Endodermal cell (in vitro differentiated cells): Measurements from ENCODE around the gene NBR1. TPM values are rescaled to one million over a fixed set of nuclear protein-coding genes. Genes with fewer than 3 reads are reported as not detected.

Source experiments
- DNase-seq: peaks from one replicate; pipeline ENCODE4 v3.0.0-alpha.2; 2017
- H3K27ac ChIP-seq: 2 replicates; pipeline ENCODE4 v1.5.1; 2013; ENCODE audit warnings: mild to moderate bottlenecking, low read depth, low read length, moderate library complexity
- H3K27me3 ChIP-seq: 2 replicates; pipeline ENCODE4 v1.6.1; 2013; ENCODE audit warnings: mild to moderate bottlenecking, low read length, moderate library complexity; ENCODE audit not compliant: insufficient read depth, control insufficient read depth, poor library complexity, severe bottlenecking
- H3K36me3 ChIP-seq: 2 replicates; pipeline ENCODE4 v1.7.0; 2013; ENCODE audit warnings: mild to moderate bottlenecking, low read length, moderate library complexity; ENCODE audit not compliant: control insufficient read depth, insufficient read depth
- H3K4me1 ChIP-seq: one replicate; pipeline ENCODE4 v1.7.0; 2013; ENCODE audit warnings: low read length; ENCODE audit not compliant: control insufficient read depth, insufficient read depth
- H3K4me3 ChIP-seq: 2 replicates; pipeline ENCODE4 v1.5.1; 2013; ENCODE audit warnings: mild to moderate bottlenecking, low read length, moderate library complexity
- H3K9ac ChIP-seq: 2 replicates; pipeline ENCODE4 v1.6.1; 2013; ENCODE audit warnings: mild to moderate bottlenecking, low read length, moderate library complexity; ENCODE audit not compliant: poor library complexity, severe bottlenecking; ENCODE audit errors: extremely low read depth
- H3K9me3 ChIP-seq: 2 replicates; pipeline ENCODE4 v1.6.1; 2013; ENCODE audit warnings: mild to moderate bottlenecking, low read length, moderate library complexity; ENCODE audit not compliant: control insufficient read depth
- H3K27ac Mint-ChIP-seq: 2 replicates; pipeline ENCODE4 v1.8.0; 2020; ENCODE audit warnings: mixed read lengths
- H3K27me3 Mint-ChIP-seq: 2 replicates; pipeline ENCODE4 v1.8.0; 2021; ENCODE audit warnings: mild to moderate bottlenecking, mixed read lengths; ENCODE audit not compliant: insufficient read depth
- H3K36me3 Mint-ChIP-seq: 2 replicates; pipeline ENCODE4 v1.8.0; 2020; ENCODE audit warnings: low read depth, mixed read lengths
- H3K4me1 Mint-ChIP-seq: 2 replicates; pipeline ENCODE4 v1.8.0; 2020; ENCODE audit warnings: mixed read lengths
- H3K4me3 Mint-ChIP-seq: 2 replicates; pipeline ENCODE4 v1.8.0; 2020; ENCODE audit warnings: mild to moderate bottlenecking, moderate library complexity, mixed read lengths
- H3K9me3 Mint-ChIP-seq: 2 replicates; pipeline ENCODE4 v1.8.0; 2020; ENCODE audit warnings: mild to moderate bottlenecking, mixed read lengths
- WGBS, 2 experiments: methylation state at CpG; one replicate each; pipeline versions ENCODE4 v1.1.5 to v1.1.7; 2013; ENCODE audit warnings: missing lambda C conversion rate in 2 of 2, mixed read lengths in 1 of 2; ENCODE audit not compliant: insufficient coverage in 1 of 2, insufficient read length in 1 of 2; 5-methylcytosine and 5-hydroxymethylcytosine counted together
- total RNA-seq, 2 donors: library from RNA; stranded (reverse); fragmentation: NEBNext Ultra II Directional in 1 of 2; extraction: Animal tissue kit (Norgen Biotek cat#: 25700) in 1 of 2; gene quantifications; 2 replicates in 1 of 2; 3 replicates in 1 of 2; pipeline ENCODE4 v1.2.1, GENCODE V29; 2021
- TF ChIP-seq, protein P1 (sequence below): fragments of 200-600 bp; sonication (generic); conservative IDR thresholded peaks from 2 replicates; pipeline ENCODE4 v1.5.0; 2021; ENCODE audit warnings: antibody characterized with exemption, mild to moderate bottlenecking

NBR1 gene
- total RNA-seq, 2 donors from 2014 or later, result 53.2 to 55.7 TPM

GRCh38 chr17:43142153-43142552, 28.9 kb upstream of the NBR1 start:
- Mint-ChIP-seq H3K36me3 (peaks cover 13% of the 10 kb centered on the region), H3K4me1 (peaks cover 3% of the 10 kb centered on the region), H3K9me3 (no peaks in the 10 kb centered on the region), H3K4me3 (no peak overlapping the region), H3K27me3 (no peaks in the 10 kb centered on the region), H3K27ac (no peak overlapping the region)
- Histone ChIP-seq H3K36me3 (peaks cover 3% of the 10 kb centered on the region), H3K9ac (no peak overlapping the region), H3K4me3 (no peak overlapping the region), H3K27me3 (no peaks in the 10 kb centered on the region), H3K4me1 (no peaks in the 10 kb centered on the region), H3K27ac (no peak overlapping the region), H3K9me3 (no peaks in the 10 kb centered on the region)
- 98% methylated on average over 5 of the region's 5 CpGs for WGBS, 2 experiments
- DNase-seq, result peak; percentile 28
- TF ChIP-seq, protein P1, sequence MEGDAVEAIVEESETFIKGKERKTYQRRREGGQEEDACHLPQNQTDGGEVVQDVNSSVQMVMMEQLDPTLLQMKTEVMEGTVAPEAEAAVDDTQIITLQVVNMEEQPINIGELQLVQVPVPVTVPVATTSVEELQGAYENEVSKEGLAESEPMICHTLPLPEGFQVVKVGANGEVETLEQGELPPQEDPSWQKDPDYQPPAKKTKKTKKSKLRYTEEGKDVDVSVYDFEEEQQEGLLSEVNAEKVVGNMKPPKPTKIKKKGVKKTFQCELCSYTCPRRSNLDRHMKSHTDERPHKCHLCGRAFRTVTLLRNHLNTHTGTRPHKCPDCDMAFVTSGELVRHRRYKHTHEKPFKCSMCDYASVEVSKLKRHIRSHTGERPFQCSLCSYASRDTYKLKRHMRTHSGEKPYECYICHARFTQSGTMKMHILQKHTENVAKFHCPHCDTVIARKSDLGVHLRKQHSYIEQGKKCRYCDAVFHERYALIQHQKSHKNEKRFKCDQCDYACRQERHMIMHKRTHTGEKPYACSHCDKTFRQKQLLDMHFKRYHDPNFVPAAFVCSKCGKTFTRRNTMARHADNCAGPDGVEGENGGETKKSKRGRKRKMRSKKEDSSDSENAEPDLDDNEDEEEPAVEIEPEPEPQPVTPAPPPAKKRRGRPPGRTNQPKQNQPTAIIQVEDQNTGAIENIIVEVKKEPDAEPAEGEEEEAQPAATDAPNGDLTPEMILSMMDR, result no peak

DNA sequence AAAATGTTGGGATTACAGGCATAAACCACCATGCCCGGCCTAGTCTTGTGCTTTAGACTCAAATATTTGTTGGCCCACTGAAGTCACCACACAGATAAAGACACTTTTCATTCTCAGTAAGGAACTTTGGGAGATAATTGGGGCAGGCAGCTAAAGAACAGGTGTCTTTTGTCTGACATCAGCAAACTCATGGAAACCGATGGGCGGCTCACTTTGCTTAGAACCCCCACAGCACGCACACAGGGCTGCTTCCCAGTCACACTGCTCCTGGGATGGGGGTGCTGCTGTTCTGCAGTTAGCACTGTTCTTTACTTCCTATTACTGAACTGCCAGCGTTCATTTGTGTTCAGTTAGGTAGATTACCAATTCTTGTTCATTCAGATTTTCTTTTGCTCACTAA, 27.8 kb upstream of the NBR1 start:
- H3K9me3 Mint-ChIP-seq, result no peaks in the 10 kb centered on the region
- no peaks in the 10 kb centered on the region for H3K27me3 ChIP-seq
- H3K4me1 ChIP-seq, result no peaks in the 10 kb centered on the region
- peaks cover 3% of the 10 kb centered on the region for H3K36me3 ChIP-seq
- peak; percentile 30 for DNase-seq
- H3K4me3 Mint-ChIP-seq, result no peak overlapping the region
- peaks cover 4% of the 10 kb centered on the region for H3K4me1 Mint-ChIP-seq
- peaks cover 14% of the 10 kb centered on the region for H3K36me3 Mint-ChIP-seq
- no peak overlapping the region for H3K4me3 ChIP-seq
- no peaks in the 10 kb centered on the region for H3K9me3 ChIP-seq
- TF ChIP-seq, protein P1, result no peak
- H3K27ac ChIP-seq, result no peak overlapping the region
- H3K9ac ChIP-seq, result no peak overlapping the region
- WGBS, 2 experiments, result 87 to 96% methylated on average over 4 to 5 of the region's 5 CpGs
- no peaks in the 10 kb centered on the region for H3K27me3 Mint-ChIP-seq
- H3K27ac Mint-ChIP-seq, result no peak overlapping the region

DNA sequence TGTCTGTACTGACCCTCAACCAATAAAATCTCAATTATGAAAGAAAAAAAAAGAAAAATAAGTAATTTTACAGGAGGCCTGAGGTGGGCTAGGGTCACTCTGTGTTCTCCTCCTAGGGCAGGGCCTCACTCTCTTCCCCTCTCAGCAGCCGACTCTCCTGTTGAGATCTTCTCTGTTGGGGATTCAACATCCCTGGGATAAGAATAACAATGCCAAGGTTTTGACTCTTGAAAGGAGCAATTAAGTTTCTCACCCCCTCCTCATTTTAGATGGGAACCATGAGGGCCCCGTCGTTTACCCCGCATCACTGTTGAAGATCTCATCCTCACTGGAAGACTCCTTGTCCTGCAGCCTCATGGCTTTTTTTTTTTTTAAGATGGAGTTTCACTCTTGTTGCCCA, 24.4 kb upstream of the NBR1 start:
- no peak overlapping the region for H3K4me3 ChIP-seq
- H3K27me3 ChIP-seq, result no peaks in the 10 kb centered on the region
- peaks cover 7% of the 10 kb centered on the region for H3K4me1 Mint-ChIP-seq
- H3K9ac ChIP-seq, result no peak overlapping the region
- H3K9me3 Mint-ChIP-seq, result no peaks in the 10 kb centered on the region
- peaks cover 16% of the 10 kb centered on the region for H3K36me3 Mint-ChIP-seq
- no peaks in the 10 kb centered on the region for H3K4me1 ChIP-seq
- no peaks in the 10 kb centered on the region for H3K9me3 ChIP-seq
- peak; percentile 67 for DNase-seq
- peak overlapping the region; percentile 55 for H3K27ac Mint-ChIP-seq
- peaks cover 3% of the 10 kb centered on the region for H3K36me3 ChIP-seq
- TF ChIP-seq, protein P1, result no peak
- 65 to 70% methylated on average over 3 to 4 of the region's 4 CpGs for WGBS, 2 experiments
- H3K27ac ChIP-seq, result no peak overlapping the region
- no peaks in the 10 kb centered on the region for H3K27me3 Mint-ChIP-seq
- H3K4me3 Mint-ChIP-seq, result no peak overlapping the region
